H1 (cell line): ENCODE measurements around the gene ZFAND3. TPM values are rescaled to one million over a fixed set of nuclear protein-coding genes. Genes with fewer than 3 reads are reported as not detected.

Source experiments
- CTCF ChIA-PET: fragments of 300-600 bp; sonication (Branson Sonifier 250); formaldehyde crosslinking; loops from one replicate; lab custom pipeline; 2021; ENCODE audit not compliant: partially characterized antibody; lab: Charles Lee
- POLR2A ChIA-PET: fragments of 300-600 bp; sonication (Branson Sonifier 250); formaldehyde crosslinking; loops from one replicate; lab custom pipeline; 2021; ENCODE audit warnings: inconsistent platforms; ENCODE audit not compliant: partially characterized antibody; lab: Charles Lee
- DNase-seq, 2 experiments: peaks; one replicate each; pipeline versions ENCODE4 v3.0.0 to v3.0.0-alpha.2; 2010 to 2022; ENCODE audit warnings: low spot score in 2 of 2, low read depth in 1 of 2, mixed read lengths in 1 of 2
- FAIRE-seq: peaks from 2 replicates; lab custom pipeline; 2011; peaks lifted over from hg19 to GRCh38; lab: Jason Lieb, UNC
- H2AFZ ChIP-seq: 2 replicates; pipeline ENCODE4 v1.8.1; 2012; ENCODE audit warnings: low read length, inconsistent platforms
- H2AK5ac ChIP-seq: 2 replicates; pipeline ENCODE4 v1.6.1; 2013; ENCODE audit warnings: low read depth, low read length
- H2BK120ac ChIP-seq: replicated peaks from 2 replicates; pipeline ENCODE3; 2013; ENCODE audit warnings: low read depth, low read length, inconsistent platforms
- H2BK12ac ChIP-seq: 2 replicates; pipeline ENCODE4 v1.6.1; 2013; ENCODE audit warnings: low read depth, low read length
- H2BK15ac ChIP-seq: 2 replicates; pipeline ENCODE4 v1.6.1; 2013; ENCODE audit warnings: low read length
- H2BK20ac ChIP-seq: 2 replicates; pipeline ENCODE4 v1.6.1; 2013; ENCODE audit warnings: low read length
- H2BK5ac ChIP-seq: 2 replicates; pipeline ENCODE4 v1.6.1; 2013; ENCODE audit warnings: low read depth, low read length
- H3K14ac ChIP-seq: 2 replicates; pipeline ENCODE4 v1.6.1; 2013; ENCODE audit warnings: inconsistent platforms; ENCODE audit not compliant: insufficient read length
- H3K18ac ChIP-seq: 2 replicates; pipeline ENCODE4 v1.6.1; 2013; ENCODE audit warnings: low read length; ENCODE audit errors: extremely low read depth
- H3K23ac ChIP-seq: 2 replicates; pipeline ENCODE4 v1.6.1; 2013; ENCODE audit warnings: inconsistent platforms; ENCODE audit not compliant: insufficient read length
- H3K23me2 ChIP-seq: 2 replicates; pipeline ENCODE4 v1.6.1; 2013; ENCODE audit warnings: low read depth, low read length
- H3K27ac ChIP-seq: 2 replicates; pipeline ENCODE4 v1.6.1; 2011; ENCODE audit warnings: low read depth, low read length, inconsistent platforms
- H3K27me3 ChIP-seq, 4 experiments: replicated peaks in 1 of 4; 1 replicate in 1 of 4; 2 replicates in 3 of 4; pipeline versions ENCODE4 v1.6.1 to v1.8.1; 2011 to 2013; ENCODE audit warnings: low read length in 3 of 4, mild to moderate bottlenecking in 3 of 4, inconsistent platforms in 2 of 4, mixed read lengths in 2 of 4, moderate library complexity in 1 of 4; ENCODE audit not compliant: control insufficient read depth in 3 of 4, insufficient read depth in 3 of 4; ENCODE audit errors: extremely low read depth in 1 of 4
- H3K36me3 ChIP-seq, 4 experiments: 2 replicates each; pipeline versions ENCODE4 v1.6.1 to v1.8.1; 2011 to 2013; ENCODE audit warnings: mild to moderate bottlenecking in 4 of 4, low read length in 3 of 4, moderate library complexity in 2 of 4, control low read depth in 1 of 4, inconsistent platforms in 1 of 4; ENCODE audit not compliant: insufficient read depth in 4 of 4, control insufficient read depth in 2 of 4
- H3K4ac ChIP-seq: replicated peaks from 2 replicates; pipeline ENCODE3; 2013; ENCODE audit warnings: low read length, low read depth, mixed read lengths, inconsistent platforms; ENCODE audit not compliant: insufficient read length
- H3K4me1 ChIP-seq, 4 experiments: replicated peaks in 1 of 4; 1 replicate in 1 of 4; 2 replicates in 3 of 4; pipeline versions ENCODE4 v1.6.1 to v1.8.1; 2011 to 2013; ENCODE audit warnings: low read length in 3 of 4, inconsistent platforms in 2 of 4, mixed read lengths in 1 of 4; ENCODE audit not compliant: insufficient read depth in 4 of 4, control insufficient read depth in 3 of 4
- H3K4me2 ChIP-seq, 2 experiments: 2 replicates each; pipeline versions ENCODE4 v1.6.1 to v1.8.1; 2011 to 2013; ENCODE audit warnings: low read depth in 2 of 2, low read length in 2 of 2, control low read depth in 1 of 2, inconsistent platforms in 1 of 2, mild to moderate bottlenecking in 1 of 2; ENCODE audit not compliant: insufficient read depth in 1 of 2
- H3K4me3 ChIP-seq, 4 experiments: fragments of 200-600, 300-600 bp in 1 of 4; sonication (generic), shearing (Covaris generic), sonication (Bioruptor Twin) in 1 of 4; 2 replicates each; pipeline versions ENCODE4 v1.5.1 to v1.8.1; 2011 to 2016; ENCODE audit warnings: low read length in 4 of 4, low read depth in 3 of 4, control low read depth in 2 of 4, inconsistent platforms in 2 of 4, mild to moderate bottlenecking in 2 of 4, mixed read lengths in 1 of 4, moderate library complexity in 1 of 4; ENCODE audit not compliant: insufficient read depth in 2 of 4; ENCODE audit errors: extremely low read depth in 1 of 4
- H3K56ac ChIP-seq: replicated peaks from 2 replicates; pipeline ENCODE3; 2013; ENCODE audit warnings: low read depth, mild to moderate bottlenecking, mixed read lengths, low read length, inconsistent platforms; ENCODE audit not compliant: insufficient read length
- H3K79me1 ChIP-seq: 2 replicates; pipeline ENCODE4 v1.6.1; 2013; ENCODE audit warnings: low read depth, low read length, control low read depth
- H3K79me2 ChIP-seq, 2 experiments: 2 replicates each; pipeline versions ENCODE4 v1.6.1 to v1.8.1; 2012 to 2013; ENCODE audit warnings: low read length in 2 of 2, mild to moderate bottlenecking in 2 of 2, inconsistent platforms in 1 of 2; ENCODE audit not compliant: insufficient read depth in 2 of 2, control insufficient read depth in 1 of 2
- H3K9ac ChIP-seq, 4 experiments: replicated peaks in 1 of 4; 1 replicate in 1 of 4; 2 replicates in 3 of 4; pipeline versions ENCODE4 v1.6.1 to v1.8.1; 2011 to 2013; ENCODE audit warnings: low read depth in 3 of 4, low read length in 3 of 4, control low read depth in 2 of 4, mild to moderate bottlenecking in 2 of 4, moderate library complexity in 2 of 4, inconsistent platforms in 1 of 4; ENCODE audit errors: extremely low read depth in 1 of 4
- H3K9me3 ChIP-seq, 2 experiments: 2 replicates each; pipeline versions ENCODE4 v1.6.1 to v1.8.1; 2012 to 2013; ENCODE audit warnings: mild to moderate bottlenecking in 2 of 2, moderate library complexity in 2 of 2, control low read depth in 1 of 2, inconsistent platforms in 1 of 2, low read depth in 1 of 2, low read length in 1 of 2, mixed read lengths in 1 of 2; ENCODE audit not compliant: insufficient read depth in 2 of 2
- H4K20me1 ChIP-seq, 2 experiments: replicated peaks in 1 of 2; 2 replicates each; pipeline versions ENCODE3 to v1.8.1; 2011 to 2013; ENCODE audit warnings: inconsistent platforms in 2 of 2, low read length in 2 of 2, mild to moderate bottlenecking in 1 of 2; ENCODE audit not compliant: insufficient read depth in 2 of 2, control insufficient read depth in 1 of 2
- H4K5ac ChIP-seq: 2 replicates; pipeline ENCODE4 v1.6.1; 2013; ENCODE audit warnings: low read length, low read depth, mixed read lengths, inconsistent platforms; ENCODE audit not compliant: insufficient read length
- H4K8ac ChIP-seq: 2 replicates; pipeline ENCODE4 v1.8.0; 2013; ENCODE audit warnings: mild to moderate bottlenecking, moderate library complexity, low read length, inconsistent platforms; ENCODE audit not compliant: insufficient read depth; ENCODE audit errors: extremely low read depth
- H4K91ac ChIP-seq: replicated peaks from 2 replicates; pipeline ENCODE3; 2013; ENCODE audit warnings: low read length, mixed read lengths, inconsistent platforms; ENCODE audit not compliant: insufficient read length
- CBX8 ChIP-seq: fragments of 300-800, 300-1000 bp; sonication (generic); IDR thresholded peaks from 2 replicates; pipeline ENCODE4 v1.7.1; 2016; ENCODE audit warnings: low read depth, low read length, borderline replicate concordance
- CEBPB ChIP-seq: IDR thresholded peaks from 2 replicates; pipeline ENCODE4 v1.6.1; 2012; ENCODE audit warnings: low read depth, low read length
- EGR1 ChIP-seq: IDR thresholded peaks from 2 replicates; pipeline ENCODE4 v1.6.1; 2011; ENCODE audit warnings: low read depth, low read length, borderline replicate concordance
- KDM5A ChIP-seq: fragments of 200-600 bp; IDR thresholded peaks from 2 replicates; pipeline ENCODE4 v1.7.1; 2012; ENCODE audit warnings: mild to moderate bottlenecking, low read length, inconsistent platforms, mixed read lengths
- NRF1 ChIP-seq: IDR thresholded peaks from 2 replicates; pipeline ENCODE4 v1.6.1; 2011; ENCODE audit warnings: mild to moderate bottlenecking, low read depth, low read length, improper control_type of control experiment
- PHF8 ChIP-seq: fragments of 200-600 bp; sonication (generic); conservative IDR thresholded peaks from 2 replicates; pipeline ENCODE4 v1.7.1; 2012; ENCODE audit warnings: low read depth, mild to moderate bottlenecking, inconsistent platforms, low read length, moderate library complexity
- POU5F1 ChIP-seq: IDR thresholded peaks from 2 replicates; pipeline ENCODE4 v1.6.1; 2011; ENCODE audit warnings: low read depth, mild to moderate bottlenecking, low read length, moderate library complexity
- RAD21 ChIP-seq, 2 experiments: IDR thresholded peaks in 1 of 2; conservative IDR thresholded peaks in 1 of 2; 2 replicates each; pipeline ENCODE4 v1.6.1; 2011; ENCODE audit warnings: low read depth in 2 of 2, low read length in 2 of 2, improper control_type of control experiment in 1 of 2, inconsistent platforms in 1 of 2, mild to moderate bottlenecking in 1 of 2, moderate library complexity in 1 of 2
- RFX5 ChIP-seq: IDR thresholded peaks from 2 replicates; pipeline ENCODE4 v1.6.1; 2011; ENCODE audit warnings: low read depth, low read length, improper control_type of control experiment, borderline replicate concordance
- RNF2 ChIP-seq: fragments of 200-900, 300-1000 bp; sonication (generic); IDR thresholded peaks from 2 replicates; pipeline ENCODE4 v1.7.1; 2016; ENCODE audit warnings: borderline replicate concordance, low read depth, mild to moderate bottlenecking, antibody characterized with exemption, low read length; ENCODE audit not compliant: poor library complexity, severe bottlenecking; ENCODE audit errors: missing control alignments
- TBP ChIP-seq: IDR thresholded peaks from 2 replicates; pipeline ENCODE4 v1.6.1; 2011; ENCODE audit warnings: low read depth, low read length, improper control_type of control experiment
- TEAD4 ChIP-seq: IDR thresholded peaks from 2 replicates; pipeline ENCODE4 v1.6.1; 2012; ENCODE audit warnings: low read depth, low read length, inconsistent platforms, mixed read lengths
- ZNF274 ChIP-seq: IDR thresholded peaks from 2 replicates; pipeline ENCODE4 v1.7.0; 2012; ENCODE audit warnings: low read length, borderline replicate concordance; ENCODE audit errors: extremely low read depth
- WGBS, 2 experiments: shearing (Covaris generic) in 1 of 2; methylation state at CpG; one replicate each; pipeline versions ENCODE4 v1.1.6 to v1.1.7; 2013 to 2015; ENCODE audit warnings: low lambda C conversion rate in 2 of 2, mixed read lengths in 2 of 2, inconsistent platforms in 1 of 2, low coverage in 1 of 2, missing lambda C conversion rate in 1 of 2; ENCODE audit not compliant: insufficient replicate concordance in 2 of 2, insufficient coverage in 1 of 2, insufficient read length in 1 of 2; ENCODE audit errors: extremely low coverage in 1 of 2, missing lambda C conversion rate in 1 of 2; 5-methylcytosine and 5-hydroxymethylcytosine counted together
- polyA plus RNA-seq, 7 experiments: library from polyadenylated mRNA; depleted of rRNA in 3 of 7; stranded (reverse) in 5 of 7; unstranded in 2 of 7; fragments of >200 nt in 5 of 7; fragments of 200-250 nt in 2 of 7; gene quantifications; 1 replicate in 5 of 7; 2 replicates in 1 of 7; 4 replicates in 1 of 7; pipeline versions ENCODE4 v1.2.1 to v1.2.3, GENCODE V29; 2011 to 2013; ENCODE audit warnings: missing spikeins in 2 of 7, mixed read lengths in 2 of 7
- total RNA-seq: library from RNA; stranded (reverse); fragmentation: NEBNext Ultra II Directional; extraction: Animal tissue kit (Norgen Biotek cat#: 25700); gene quantifications from 2 replicates; pipeline ENCODE4 v1.2.1, GENCODE V29; 2021

Gene ZFAND3
- total and polyA plus RNA-seq, 2 of the 8 experiments (the other 6 are each of a cell fraction or from before 2014, with no cell fraction given) = 13.0 to 51.3 TPM

GRCh38 chr6:38188677-38189335 lies 369.3 kb downstream of the ZFAND3 start:
- POLR2A ChIA-PET = no interaction called here
- no peak overlapping the region for H2BK20ac ChIP-seq
- H4K8ac ChIP-seq = no peak overlapping the region
- H4K5ac ChIP-seq = no peak overlapping the region
- no peaks in the 10 kb centered on the region for H3K36me3 ChIP-seq
- no peak overlapping the region for H2BK12ac ChIP-seq
- H2AK5ac ChIP-seq = no peak overlapping the region
- no peaks in the 10 kb centered on the region for H3K23me2 ChIP-seq
- H4K20me1 ChIP-seq = no peaks in the 10 kb centered on the region
- no peak overlapping the region for H2AFZ ChIP-seq
- H3K4me1 ChIP-seq = peaks cover 7 to 27% (median 18%) of the 10 kb centered on the region in 4 experiments
- no peaks in the 10 kb centered on the region for H3K79me1 ChIP-seq
- DNase-seq (no peak), FAIRE-seq (no peak)
- no peaks in the 10 kb centered on the region for H3K79me2 ChIP-seq
- no peak overlapping the region for H3K9ac ChIP-seq
- no peak overlapping the region for H2BK15ac ChIP-seq
- no peak overlapping the region for H2BK120ac ChIP-seq
- no peaks in the 10 kb centered on the region for H3K27me3 ChIP-seq
- no peak overlapping the region for H3K14ac ChIP-seq
- H3K27ac ChIP-seq = no peak overlapping the region
- no peak overlapping the region for H4K91ac ChIP-seq
- 96% methylated on average over 14 of the region's 14 CpGs; no CpG with 5 or more reads in 1 of the 2 experiments for WGBS, 2 experiments
- H3K4me3 ChIP-seq = no peak overlapping the region
- CTCF ChIA-PET = interaction anchor here (0.6 to 3.1 kb wide), 8 partner anchors 10 to 583 kb away, joined by 3 to 12 read pairs (median 4); no protein-coding TSS in a partner anchor
- no peak overlapping the region for H3K18ac ChIP-seq
- no peak overlapping the region for H3K56ac ChIP-seq
- no peak overlapping the region for H2BK5ac ChIP-seq
- no peak overlapping the region for H3K4me2 ChIP-seq
- no peaks in the 10 kb centered on the region for H3K9me3 ChIP-seq
- no peak overlapping the region for H3K4ac ChIP-seq
- H3K23ac ChIP-seq = no peak overlapping the region
- TF ChIP-seq RFX5 (no peak), TEAD4 (no peak), KDM5A (no peak), NRF1 (no peak), EGR1 (no peak), CEBPB (no peak), RNF2 (no peak), TBP (no peak), POU5F1 (no peak), RAD21 (IDR thresholded peaks at IDR 0.05 in 1 of 2, conservative IDR thresholded peaks at IDR 0.05 in 1 of 2; ENCODE audit: low read depth in 2 of 2, low read length in 2 of 2) (no peak), ZNF274 (no peak), CBX8 (no peak), PHF8 (no peak)
